Measurements from ENCODE around the gene WNT5A.

The WNT5A gene

GRCh38 chr3:55483196-55484095 lies 3.7 kb downstream of the WNT5A start:
- no peak for FAIRE-seq
- DNase-seq (ENCODE audit: insufficient read length, low spot score) = no peak
- TF ChIP-seq POU2F2 (IDR thresholded peaks at IDR 0.05; ENCODE audit: low read depth, low read length) = no peak
- TF ChIP-seq PAX5 (IDR thresholded peaks at IDR 0.05; ENCODE audit: insufficient read depth, low read length, severe bottlenecking) = no peak
- no peak for TF ChIP-seq POLR2AphosphoS5 (IDR thresholded peaks at IDR 0.05; ENCODE audit: low read depth, low read length)
- TF ChIP-seq TAF1 (IDR thresholded peaks at IDR 0.05; ENCODE audit: low read depth, low read length) = no peak
- TF ChIP-seq SPI1 (IDR thresholded peaks at IDR 0.05; ENCODE audit: low read depth, low read length) = no peak
- no peak for TF ChIP-seq POLR2A (IDR thresholded peaks at IDR 0.05; ENCODE audit: low read depth, low read length)

- TF ChIP-seq POLR2A (IDR thresholded peaks at IDR 0.05; ENCODE audit: low read depth, low read length) (no peak), SPI1 (IDR thresholded peaks at IDR 0.05; ENCODE audit: low read depth, low read length) (no peak), POU2F2 (IDR thresholded peaks at IDR 0.05; ENCODE audit: low read depth, low read length) (no peak), TAF1 (IDR thresholded peaks at IDR 0.05; ENCODE audit: low read depth, low read length) (no peak), PAX5 (IDR thresholded peaks at IDR 0.05; ENCODE audit: insufficient read depth, low read length, severe bottlenecking) (no peak), POLR2AphosphoS5 (IDR thresholded peaks at IDR 0.05; ENCODE audit: low read depth, low read length) (no peak)
- no peak for DNase-seq (ENCODE audit: insufficient read length, low spot score)
- no peak for FAIRE-seq
Measured at GRCh38 chr3:55482496-55483195, 4.5 kb downstream of the WNT5A start.

- no peak for DNase-seq (ENCODE audit: insufficient read length, low spot score)
- no peak for TF ChIP-seq POU2F2 (IDR thresholded peaks at IDR 0.05; ENCODE audit: low read depth, low read length)
- TF ChIP-seq POLR2AphosphoS5 (IDR thresholded peaks at IDR 0.05; ENCODE audit: low read depth, low read length) = no peak
- TF ChIP-seq SPI1 (IDR thresholded peaks at IDR 0.05; ENCODE audit: low read depth, low read length) = no peak
- no peak for TF ChIP-seq TAF1 (IDR thresholded peaks at IDR 0.05; ENCODE audit: low read depth, low read length)
- no peak for TF ChIP-seq POLR2A (IDR thresholded peaks at IDR 0.05; ENCODE audit: low read depth, low read length)
- no peak for TF ChIP-seq PAX5 (IDR thresholded peaks at IDR 0.05; ENCODE audit: insufficient read depth, low read length, severe bottlenecking)
- FAIRE-seq = no peak
Measured at GRCh38 chr3:55481744-55482495, 5.2 kb downstream of the WNT5A start.

- FAIRE-seq = no peak
- no peak for DNase-seq (ENCODE audit: insufficient read length, low spot score)
- TF ChIP-seq PAX5 (IDR thresholded peaks at IDR 0.05; ENCODE audit: insufficient read depth, low read length, severe bottlenecking) (no peak), TAF1 (IDR thresholded peaks at IDR 0.05; ENCODE audit: low read depth, low read length) (no peak), POLR2AphosphoS5 (IDR thresholded peaks at IDR 0.05; ENCODE audit: low read depth, low read length) (no peak), SPI1 (IDR thresholded peaks at IDR 0.05; ENCODE audit: low read depth, low read length) (no peak), POLR2A (IDR thresholded peaks at IDR 0.05; ENCODE audit: low read depth, low read length) (no peak), POU2F2 (IDR thresholded peaks at IDR 0.05; ENCODE audit: low read depth, low read length) (no peak)
Measured at GRCh38 chr3:55480911-55481743, 6.0 kb downstream of the WNT5A start.

GRCh38 chr3:55477306-55478303 lies 9.5 kb downstream of the WNT5A start:
- FAIRE-seq (no peak), DNase-seq (ENCODE audit: insufficient read length, low spot score) (no peak)
- no peak for TF ChIP-seq POLR2AphosphoS5 (IDR thresholded peaks at IDR 0.05; ENCODE audit: low read depth, low read length)
- no peak for TF ChIP-seq POLR2A (IDR thresholded peaks at IDR 0.05; ENCODE audit: low read depth, low read length)
- TF ChIP-seq PAX5 (IDR thresholded peaks at IDR 0.05; ENCODE audit: insufficient read depth, low read length, severe bottlenecking) = no peak
- TF ChIP-seq SPI1 (IDR thresholded peaks at IDR 0.05; ENCODE audit: low read depth, low read length) = no peak
- no peak for TF ChIP-seq TAF1 (IDR thresholded peaks at IDR 0.05; ENCODE audit: low read depth, low read length)
- no peak for TF ChIP-seq POU2F2 (IDR thresholded peaks at IDR 0.05; ENCODE audit: low read depth, low read length)

GRCh38 chr3:55476515-55476914 lies 10.6 kb downstream of the WNT5A start:
- TF ChIP-seq TAF1 (IDR thresholded peaks at IDR 0.05; ENCODE audit: low read depth, low read length) (no peak), POLR2A (IDR thresholded peaks at IDR 0.05; ENCODE audit: low read depth, low read length) (no peak), PAX5 (IDR thresholded peaks at IDR 0.05; ENCODE audit: insufficient read depth, low read length, severe bottlenecking) (no peak), POLR2AphosphoS5 (IDR thresholded peaks at IDR 0.05; ENCODE audit: low read depth, low read length) (no peak), SPI1 (IDR thresholded peaks at IDR 0.05; ENCODE audit: low read depth, low read length) (no peak), POU2F2 (IDR thresholded peaks at IDR 0.05; ENCODE audit: low read depth, low read length) (no peak)
- FAIRE-seq = no peak
- DNase-seq (ENCODE audit: insufficient read length, low spot score) = no peak

DNA sequence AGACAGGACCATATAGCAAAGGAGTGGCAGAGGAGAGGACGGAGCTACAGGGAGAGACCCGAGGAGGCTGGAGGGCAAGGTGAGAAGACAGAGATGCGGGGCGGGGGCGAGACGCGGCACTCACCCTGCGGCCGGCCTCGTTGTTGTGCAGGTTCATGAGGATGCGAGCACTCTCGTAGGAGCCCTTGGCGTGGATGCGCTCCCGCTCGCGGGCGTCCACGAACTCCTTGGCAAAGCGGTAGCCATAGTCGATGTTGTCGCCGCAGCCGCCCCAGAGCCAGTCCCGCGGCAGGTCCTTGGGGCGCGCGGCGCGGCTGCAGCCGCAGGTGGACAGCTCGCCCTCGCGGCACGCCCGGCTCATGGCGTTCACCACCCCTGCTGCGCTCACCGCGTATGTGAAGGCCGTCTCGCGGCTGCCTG lies 12.9 kb downstream of the WNT5A start:
- DNase-seq (ENCODE audit: insufficient read length, low spot score) = no peak
- no peak for TF ChIP-seq PAX5 (IDR thresholded peaks at IDR 0.05; ENCODE audit: insufficient read depth, low read length, severe bottlenecking)
- TF ChIP-seq POLR2A (IDR thresholded peaks at IDR 0.05; ENCODE audit: low read depth, low read length) = no peak
- no peak for TF ChIP-seq SPI1 (IDR thresholded peaks at IDR 0.05; ENCODE audit: low read depth, low read length)
- no peak for FAIRE-seq
